Measurements from ENCODE around the gene OR5L1. TPM values are rescaled to one million over a fixed set of nuclear protein-coding genes. Genes with fewer than 3 reads are reported as not detected.

Gene OR5L1
- not detected for total RNA-seq

DNA sequence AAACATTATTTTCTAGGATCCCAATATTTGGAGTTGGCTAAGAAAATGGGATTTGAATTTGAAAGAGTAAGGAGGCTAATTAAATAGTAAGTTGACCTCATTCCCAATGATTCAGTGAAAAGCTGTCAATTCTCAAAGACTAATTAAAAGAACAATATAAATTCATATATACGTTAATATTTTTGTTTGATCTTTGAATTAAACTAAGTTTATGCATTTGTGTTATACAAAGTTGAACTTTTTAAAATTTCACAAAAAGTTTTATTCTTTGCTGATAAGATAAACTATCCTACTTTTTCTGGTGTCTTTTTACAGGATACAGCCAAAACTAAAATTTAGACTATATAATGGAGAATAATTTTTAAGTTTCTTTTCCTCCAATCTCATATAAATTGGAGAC lies at the start of gene OR5L1:
Gene OR5L1, plus strand, starts transcription at position 301 of the 400 bp plus-strand sequence. CDS start 100 bp downstream, outside the sequence.
- peaks cover 14% of the 10 kb centered on the region for H3K9me3 Mint-ChIP-seq
- H3K36me3 Mint-ChIP-seq = no peaks in the 10 kb centered on the region
- DNase-seq = no peak
- H3K4me3 Mint-ChIP-seq = no peak within 1 kb of the TSS
- no peaks in the 10 kb centered on the region for H3K4me1 Mint-ChIP-seq
- H3K27ac Mint-ChIP-seq = no peak within 1 kb of the TSS
- no peaks in the 10 kb centered on the region for H3K27me3 Mint-ChIP-seq

DNA sequence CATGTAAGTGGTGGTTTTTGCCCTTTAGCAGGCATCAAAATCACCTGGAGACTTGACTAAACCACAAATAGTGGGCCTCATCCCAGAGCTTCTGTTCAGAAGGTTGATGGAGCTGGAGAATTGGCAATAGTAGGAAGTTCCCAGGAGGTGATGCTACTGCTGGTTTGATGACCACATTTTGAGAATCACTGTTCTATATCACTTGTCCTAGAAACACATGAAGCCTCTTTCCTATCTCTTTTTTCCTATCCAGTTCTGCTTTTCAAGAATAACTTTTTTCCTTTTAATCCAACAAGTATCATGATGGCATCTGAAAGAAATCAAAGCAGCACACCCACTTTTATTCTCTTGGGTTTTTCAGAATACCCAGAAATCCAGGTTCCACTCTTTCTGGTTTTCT lies 38.0 kb upstream of the OR5L1 start, which contains the start of gene OR5D13:
Gene OR5D13, plus strand, starts transcription at position 301 of the 400 bp plus-strand sequence. Its CDS starts 0 bp downstream, at position 301.
- no peak for DNase-seq
- H3K27ac Mint-ChIP-seq = no peak within 1 kb of the TSS
- no peaks in the 10 kb centered on the region for H3K4me1 Mint-ChIP-seq
- H3K36me3 Mint-ChIP-seq = no peaks in the 10 kb centered on the region
- H3K4me3 Mint-ChIP-seq = no peak within 1 kb of the TSS
- no peaks in the 10 kb centered on the region for H3K27me3 Mint-ChIP-seq
- H3K9me3 Mint-ChIP-seq = peaks cover 4% of the 10 kb centered on the region

DNA sequence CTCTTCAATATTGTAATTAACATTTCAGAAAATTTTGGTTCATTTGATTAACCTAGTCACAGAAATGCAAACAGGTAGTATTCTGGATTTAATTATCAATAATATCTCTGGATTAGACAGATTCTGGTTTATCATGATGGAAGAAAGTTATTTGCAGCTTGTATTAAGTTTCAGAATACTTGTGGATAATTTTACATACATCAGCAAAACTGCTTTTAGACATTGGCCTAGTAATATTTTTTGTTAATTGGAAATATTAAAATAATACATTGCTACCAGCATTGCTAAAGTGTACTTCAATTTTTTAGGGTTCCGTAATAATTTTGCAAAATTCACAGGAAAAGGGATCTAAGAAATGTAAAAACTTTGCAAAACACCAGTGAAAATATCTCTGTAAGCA lies 19.6 kb upstream of the OR5L1 start:
- Mint-ChIP-seq H3K9me3 (peaks cover 4% of the 10 kb centered on the region), H3K27ac (no peak overlapping the region), H3K27me3 (no peaks in the 10 kb centered on the region), H3K36me3 (no peaks in the 10 kb centered on the region), H3K4me3 (no peak overlapping the region), H3K4me1 (no peaks in the 10 kb centered on the region)
- DNase-seq = no peak

GRCh38 chr11:55793321-55793720 lies 17.8 kb upstream of the OR5L1 start:
- H3K27ac Mint-ChIP-seq = no peak overlapping the region
- no peak overlapping the region for H3K4me3 Mint-ChIP-seq
- DNase-seq = no peak
- no peaks in the 10 kb centered on the region for H3K36me3 Mint-ChIP-seq
- no peaks in the 10 kb centered on the region for H3K27me3 Mint-ChIP-seq
- no peaks in the 10 kb centered on the region for H3K4me1 Mint-ChIP-seq
- H3K9me3 Mint-ChIP-seq = no peaks in the 10 kb centered on the region

- Mint-ChIP-seq H3K27ac (no peak within 1 kb of the TSS), H3K36me3 (no peaks in the 10 kb centered on the region), H3K9me3 (peaks cover 3% of the 10 kb centered on the region), H3K4me3 (no peak within 1 kb of the TSS), H3K4me1 (no peaks in the 10 kb centered on the region), H3K27me3 (no peaks in the 10 kb centered on the region)
- DNase-seq = no peak
Observed at GRCh38 chr11:55795256-55795655, 15.9 kb upstream of the OR5L1 start, which contains the start of gene OR5D14. OR5D14 (plus strand) TSS chr11:55795556; CDS start chr11:55795556, 0 bp downstream.

- no peaks in the 10 kb centered on the region for H3K27me3 Mint-ChIP-seq
- no peaks in the 10 kb centered on the region for H3K4me1 Mint-ChIP-seq
- H3K36me3 Mint-ChIP-seq = no peaks in the 10 kb centered on the region
- H3K27ac Mint-ChIP-seq = no peak overlapping the region
- no peak overlapping the region for H3K4me3 Mint-ChIP-seq
- peaks cover 28% of the 10 kb centered on the region for H3K9me3 Mint-ChIP-seq
- DNase-seq = no peak
Observed at GRCh38 chr11:55806248-55806647, 4.9 kb upstream of the OR5L1 start.

DNA sequence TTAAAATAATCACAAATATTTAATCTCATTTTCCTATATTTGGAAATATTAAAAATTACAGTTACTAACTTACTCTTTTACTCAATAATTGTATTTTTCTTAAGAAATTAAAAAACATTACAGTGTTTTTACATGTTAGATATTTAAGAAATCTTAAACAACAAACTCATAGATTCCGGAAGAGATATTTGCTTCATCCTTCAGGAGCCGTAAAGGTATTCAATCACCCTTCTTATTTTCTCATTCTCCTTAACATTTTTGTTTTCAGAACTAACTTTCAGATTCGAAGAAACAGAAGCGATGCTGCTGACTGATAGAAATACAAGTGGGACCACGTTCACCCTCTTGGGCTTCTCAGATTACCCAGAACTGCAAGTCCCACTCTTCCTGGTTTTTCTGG lies 8.2 kb downstream of the OR5L1 start, which contains the start of gene OR5D18:
Gene OR5D18, plus strand, starts transcription at position 301 of the 400 bp plus-strand sequence. Its CDS starts 0 bp downstream, at position 301.
- Mint-ChIP-seq H3K27me3 (no peaks in the 10 kb centered on the region), H3K9me3 (peaks cover 19% of the 10 kb centered on the region), H3K4me3 (no peak within 1 kb of the TSS), H3K4me1 (no peaks in the 10 kb centered on the region), H3K36me3 (no peaks in the 10 kb centered on the region), H3K27ac (no peak within 1 kb of the TSS)
- no peak for DNase-seq

- H3K4me3 Mint-ChIP-seq = no peak within 1 kb of the TSS
- no peak within 1 kb of the TSS for H3K27ac Mint-ChIP-seq
Observed at GRCh38 chr11:55826919-55827318, 15.8 kb downstream of the OR5L1 start, which contains the start of gene OR5L2. OR5L2 (plus strand) TSS chr11:55827219; CDS start chr11:55827219, 0 bp downstream.

GRCh38 chr11:55838452-55838851 lies 27.3 kb downstream of the OR5L1 start, which contains the start of gene OR5D16:
OR5D16 (plus strand) TSS chr11:55838752; CDS start chr11:55838752, 0 bp downstream.
- Mint-ChIP-seq H3K4me1 (no peaks in the 10 kb centered on the region), H3K4me3 (no peak within 1 kb of the TSS)

More at GRCh38 chr11:55826919-55827318, 15.8 kb downstream of the OR5L1 start, which contains the start of gene OR5L2:
- DNase-seq = no peak
- Mint-ChIP-seq H3K9me3 (peaks cover 5% of the 10 kb centered on the region), H3K27me3 (no peaks in the 10 kb centered on the region), H3K4me1 (no peaks in the 10 kb centered on the region), H3K36me3 (no peaks in the 10 kb centered on the region)

GRCh38 chr11:55847453-55847852 lies 36.3 kb downstream of the OR5L1 start:
- no peak overlapping the region for H3K4me3 Mint-ChIP-seq
- H3K9me3 Mint-ChIP-seq = peaks cover 13% of the 10 kb centered on the region
- H3K27ac Mint-ChIP-seq = no peak overlapping the region
- H3K27me3 Mint-ChIP-seq = no peaks in the 10 kb centered on the region
- no peak for DNase-seq
- no peaks in the 10 kb centered on the region for H3K4me1 Mint-ChIP-seq
- no peaks in the 10 kb centered on the region for H3K36me3 Mint-ChIP-seq

More at GRCh38 chr11:55838452-55838851, 27.3 kb downstream of the OR5L1 start, which contains the start of gene OR5D16:
- DNase-seq = no peak
- Mint-ChIP-seq H3K27ac (no peak within 1 kb of the TSS), H3K9me3 (peaks cover 10% of the 10 kb centered on the region), H3K36me3 (no peaks in the 10 kb centered on the region), H3K27me3 (no peaks in the 10 kb centered on the region)

DNA sequence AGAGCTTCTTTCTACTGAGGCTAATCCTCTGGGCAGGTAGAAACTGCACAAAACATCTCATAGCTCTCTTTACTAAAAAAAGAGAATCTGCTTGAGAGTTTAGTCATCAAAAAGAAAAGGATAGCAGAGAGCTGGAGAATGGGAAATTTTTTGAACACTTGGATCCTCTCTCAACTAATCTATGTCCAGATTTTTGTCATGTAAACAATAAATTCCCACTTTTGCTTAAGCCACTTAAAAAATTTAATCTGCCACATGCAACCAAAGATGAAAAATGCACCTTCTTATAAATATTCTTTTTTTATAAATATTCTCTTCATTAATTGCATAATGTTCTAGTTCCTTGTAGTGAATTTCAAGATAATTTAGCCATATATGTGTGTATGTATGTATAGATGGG lies 37.9 kb downstream of the OR5L1 start:
- H3K27ac Mint-ChIP-seq = no peak overlapping the region
- DNase-seq = no peak
- H3K9me3 Mint-ChIP-seq = peaks cover 16% of the 10 kb centered on the region
- H3K4me3 Mint-ChIP-seq = no peak overlapping the region
- no peaks in the 10 kb centered on the region for H3K4me1 Mint-ChIP-seq
- H3K27me3 Mint-ChIP-seq = no peaks in the 10 kb centered on the region
- H3K36me3 Mint-ChIP-seq = no peaks in the 10 kb centered on the region

- no peak overlapping the region for H3K4me3 Mint-ChIP-seq
- no peaks in the 10 kb centered on the region for H3K27me3 Mint-ChIP-seq
- peaks cover 6% of the 10 kb centered on the region for H3K9me3 Mint-ChIP-seq
- DNase-seq = no peak
- H3K27ac Mint-ChIP-seq = no peak overlapping the region
- H3K36me3 Mint-ChIP-seq = no peaks in the 10 kb centered on the region
- no peaks in the 10 kb centered on the region for H3K4me1 Mint-ChIP-seq
Observed at GRCh38 chr11:55852141-55852540, 41.0 kb downstream of the OR5L1 start.

DNA sequence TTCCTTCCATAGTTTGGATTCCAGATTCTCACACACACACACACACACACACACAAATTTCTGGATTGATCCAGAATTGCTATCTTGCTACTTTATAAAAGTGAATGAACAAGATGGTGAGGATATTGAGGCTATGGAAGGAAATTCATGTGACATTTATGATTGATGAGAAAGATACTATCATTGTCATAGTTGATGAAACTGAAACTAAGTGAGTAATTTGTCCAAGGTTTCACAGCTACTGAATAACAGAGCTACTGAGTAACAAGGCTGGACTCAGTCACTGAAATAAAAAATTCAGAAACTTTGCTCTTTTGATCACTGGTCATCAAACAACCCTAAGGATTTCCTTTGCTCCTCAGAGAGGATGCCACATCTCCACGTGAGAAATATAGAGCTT lies 43.5 kb downstream of the OR5L1 start:
- Mint-ChIP-seq H3K9me3 (peaks cover 8% of the 10 kb centered on the region), H3K27ac (no peak overlapping the region), H3K4me3 (no peak overlapping the region), H3K27me3 (no peaks in the 10 kb centered on the region), H3K4me1 (no peaks in the 10 kb centered on the region), H3K36me3 (no peaks in the 10 kb centered on the region)
- DNase-seq = no peak

Data from activated naive CD8-positive, alpha-beta T cell treated with anti-CD3 and anti-CD28 coated beads for 36 hours (primary cell).